Neural cell (in vitro differentiated cells): ENCODE results near the gene CLDN6.
A peak's percentile ranks its signal among the peaks of the same experiment; 100 is the strongest.

Experiments
- CTCF ChIP-seq: fragments of 450-650 bp; IDR thresholded peaks from 2 replicates; pipeline ENCODE4 v1.5.1; 2014; ENCODE audit warnings: antibody characterized with exemption, mild to moderate bottlenecking, moderate library complexity; ENCODE audit not compliant: poor library complexity, severe bottlenecking
- EZH2 ChIP-seq: fragments of 200-600, 300-800 bp; shearing (Covaris generic), sonication (generic); IDR thresholded peaks from 2 replicates; pipeline ENCODE4 v1.6.1; 2014; ENCODE audit warnings: antibody characterized with exemption, low read length, borderline replicate concordance, mild to moderate bottlenecking; ENCODE audit not compliant: insufficient read depth, poor library complexity, severe bottlenecking
- MXI1 ChIP-seq: fragments of 450-650 bp; conservative IDR thresholded peaks from 2 replicates; pipeline ENCODE4 v1.6.1; 2014; ENCODE audit warnings: antibody characterized with exemption, mild to moderate bottlenecking; ENCODE audit not compliant: poor library complexity, severe bottlenecking
- REST ChIP-seq: IDR thresholded peaks from 2 replicates; pipeline ENCODE4 v1.6.1; 2012; ENCODE audit warnings: borderline replicate concordance
- SMC3 ChIP-seq: fragments of 450-650 bp; conservative IDR thresholded peaks from 2 replicates; pipeline ENCODE4 v1.6.1; 2014; ENCODE audit warnings: antibody characterized with exemption, mild to moderate bottlenecking, moderate library complexity; ENCODE audit not compliant: poor library complexity

DNA sequence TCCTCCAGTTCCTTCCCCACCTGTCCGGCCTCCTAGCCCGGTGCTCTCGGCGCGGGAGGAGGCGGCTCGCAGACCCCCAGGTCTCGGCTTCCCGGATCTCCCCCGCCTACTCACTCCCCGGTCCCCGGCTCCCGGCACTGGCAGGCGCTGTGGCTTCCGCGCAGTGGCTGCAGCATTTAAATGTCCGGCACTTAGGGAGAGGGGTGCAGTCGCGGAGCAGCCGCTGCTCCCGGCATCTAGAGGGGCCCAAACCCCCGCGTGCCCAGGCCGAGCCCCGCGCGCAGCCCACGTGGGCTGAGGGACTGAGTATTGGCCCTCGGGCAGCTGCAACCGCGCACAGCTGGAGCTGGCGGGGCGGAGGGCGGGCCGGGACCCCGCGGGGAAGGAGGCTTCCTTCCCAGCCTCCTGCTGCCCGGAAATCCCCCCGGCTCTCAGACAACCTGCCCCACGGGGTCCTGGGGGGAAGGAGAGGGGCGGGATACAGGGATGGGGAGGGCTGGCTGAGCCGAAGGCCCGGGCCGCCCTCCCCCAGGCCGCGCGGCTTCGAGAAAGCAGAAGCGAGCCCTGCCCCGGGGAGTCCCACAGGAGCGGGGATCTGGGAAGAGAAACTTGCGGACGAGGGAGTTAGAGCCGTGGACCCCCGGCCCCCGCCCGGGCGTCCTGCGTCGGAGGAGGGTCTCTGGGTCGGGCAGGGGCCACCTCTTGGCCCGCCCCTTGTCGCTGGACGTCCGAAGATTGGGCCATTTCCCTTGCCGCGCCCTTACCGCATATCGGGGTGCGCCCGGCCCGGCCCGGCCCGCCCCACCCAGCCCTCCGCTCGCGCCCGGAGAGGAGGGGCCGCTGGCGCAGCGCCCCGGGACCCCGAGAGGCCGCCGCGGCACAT, 28.0 kb upstream of the CLDN6 start, which contains the start of gene MMP25:
- TF ChIP-seq REST (no peak), CTCF (no peak), EZH2 (no peak), MXI1 (peak; percentile 25), SMC3 (no peak)
